Pancreas (tissue), 10 donors: ENCODE data around the gene STIM2. TPM values are rescaled to one million over a fixed set of nuclear protein-coding genes. Genes with fewer than 3 reads are reported as not detected.
A peak's percentile ranks its signal among the peaks of the same experiment; 100 is the strongest.

Source experiments
- ATAC-seq, 4 donors: fragments of 200-7000 bp; cut with Tn5 transposase; one replicate each; pipeline versions ENCODE4 v1.8.0 to v1.9.1; 2020; ENCODE audit warnings: mild to moderate bottlenecking in 4 of 4, moderate library complexity in 4 of 4
- DNase-seq, 6 donors: peaks; one replicate each; pipeline ENCODE4 v3.0.0-alpha.2; 2020
- FAIRE-seq: peaks from 2 replicates; lab custom pipeline; 2012; peaks lifted over from hg19 to GRCh38; lab: Jason Lieb, UNC
- H3K27ac ChIP-seq, 4 donors: fragments of 200-600 bp; sonication (generic); 1 replicate in 3 of 4; 2 replicates in 1 of 4; pipeline versions ENCODE4 v1.5.0 to v1.8.0; 2020
- H3K27me3 ChIP-seq, 4 donors: fragments of 200-600 bp; one replicate each; pipeline ENCODE4 v1.8.0; 2021
- H3K36me3 ChIP-seq, 3 donors: fragments of 200-600 bp; sonication (generic) in 1 of 3; one replicate each; pipeline versions ENCODE4 v1.5.0 to v1.8.0; 2020 to 2021
- H3K4me1 ChIP-seq, 3 donors: fragments of 200-600 bp; one replicate each; pipeline ENCODE4 v1.8.0; 2021
- H3K4me3 ChIP-seq, 4 donors: fragments of 200-600 bp; sonication (generic) in 2 of 4; one replicate each; pipeline versions ENCODE4 v1.5.0 to v1.8.0; 2020 to 2021
- H3K9me3 ChIP-seq, 4 donors: fragments of 200-600 bp; one replicate each; pipeline ENCODE4 v1.8.0; 2021
- CTCF ChIP-seq, 4 donors: fragments of 200-600 bp; sonication (generic) in 3 of 4; IDR thresholded peaks; one replicate each; pipeline versions ENCODE4 v1.5.0 to v1.8.0; 2021; ENCODE audit warnings: antibody characterized with exemption in 4 of 4
- WGBS, 2 donors: extraction: QIAGEN DNeasy Blood & Tissue Kit; methylation state at CpG; one replicate each; pipeline ENCODE4 v1.1.7; 2013; 5-methylcytosine and 5-hydroxymethylcytosine counted together
- intact Hi-C, 3 donors: fragments of 100-400 bp; cut with DNase I; formaldehyde crosslinking; loops; one replicate each; pipeline versions ENCODE4 v1.11.1 to v1.14.2; 2022
- polyA plus RNA-seq, 2 donors: library from polyadenylated mRNA; stranded (reverse); fragments of 200-250 nt; gene quantifications; one replicate each; pipeline ENCODE4 v1.2.3, GENCODE V29; 2013
- total RNA-seq, 6 donors: library from RNA; stranded (reverse); fragmentation: NEBNext Ultra II Directional in 4 of 6; extraction: Animal tissue kit (Norgen Biotek cat#: 25700) in 4 of 6; gene quantifications; one replicate each; pipeline versions ENCODE4 v1.2.1 to v1.2.4, GENCODE V29; 2021 to 2023
- donor health status: healthy with polysubstance abuse.
- donor health status: DM: no; HTN: no; CAD: no; lungs with moderate emphysema.
- donor health status: DM: no; HTN: no; CAD: no.
- donor health status: control.
- donor health status: control.
- donor health status: Bipolar disorder and iron deficiency.
- donor health status: DM: yes; HTN: yes; CAD: no.
- donor health status: DM: no; HTN: no; CAD: no.
- donor health status: DM: no; HTN: no; CAD: no.
- donor health status: DM: yes; HTN: yes; CAD: no.

Gene STIM2
- total and polyA plus RNA-seq, 8 donors: 7.6 to 18.7 (median 12.6) TPM

GRCh38 chr4:27049239-27049829 lies 188.7 kb downstream of the STIM2 start:
- DNase-seq (no peak), FAIRE-seq (no peak), ATAC-seq (peak in 1 of 4 donors; percentile 40)
- Histone ChIP-seq H3K4me3 (peak overlapping the region in 1 of 4 donors; percentile 33), H3K4me1 (no peaks in the 10 kb centered on the region), H3K27ac (no peak overlapping the region), H3K27me3 (no peaks in the 10 kb centered on the region), H3K36me3 (no peaks in the 10 kb centered on the region), H3K9me3 (no peaks in the 10 kb centered on the region)
- intact Hi-C loops: no loop called here
- no peak for TF ChIP-seq CTCF (IDR thresholded peaks at IDR 0.05)
- 68 to 77% methylated on average over 8 of the region's 8 CpGs for WGBS, 2 donors

GRCh38 chr4:27050731-27051130 lies 190.1 kb downstream of the STIM2 start:
- FAIRE-seq (no peak), ATAC-seq (no peak), DNase-seq (no peak)
- Histone ChIP-seq H3K4me3 (no peak overlapping the region), H3K27ac (no peak overlapping the region), H3K27me3 (no peaks in the 10 kb centered on the region), H3K9me3 (no peaks in the 10 kb centered on the region), H3K4me1 (no peaks in the 10 kb centered on the region), H3K36me3 (no peaks in the 10 kb centered on the region)
- TF ChIP-seq CTCF (IDR thresholded peaks at IDR 0.05): no peak
- WGBS, 2 donors: 76 to 79% methylated on average over 3 of the region's 3 CpGs
- intact Hi-C loops: loop anchor here in 1 of 3 donors (10.0 kb wide), 1 partner anchor 274 kb away; no protein-coding TSS in a partner anchor

- no peak overlapping the region for H3K4me3 ChIP-seq
- WGBS, 2 donors: 28 to 30% methylated on average over 3 of the region's 3 CpGs
- intact Hi-C loops: loop anchor here in 1 of 3 donors (10.0 kb wide), 1 partner anchor 270 kb away; no protein-coding TSS in a partner anchor
- no peaks in the 10 kb centered on the region for H3K9me3 ChIP-seq
- ATAC-seq (no peak), FAIRE-seq (no peak), DNase-seq (no peak)
- no peaks in the 10 kb centered on the region for H3K36me3 ChIP-seq
- TF ChIP-seq CTCF (IDR thresholded peaks at IDR 0.05): no peak
- no peaks in the 10 kb centered on the region for H3K27me3 ChIP-seq
- no peak overlapping the region for H3K27ac ChIP-seq
- H3K4me1 ChIP-seq: no peaks in the 10 kb centered on the region
Measured at GRCh38 chr4:27055221-27055760, 194.7 kb downstream of the STIM2 start.

- no peak for FAIRE-seq
- DNase-seq: no peak
- ATAC-seq: no peak
- TF ChIP-seq CTCF (IDR thresholded peaks at IDR 0.05): no peak
- H3K4me1 ChIP-seq: no peaks in the 10 kb centered on the region
- no peaks in the 10 kb centered on the region for H3K27me3 ChIP-seq
- H3K36me3 ChIP-seq: no peaks in the 10 kb centered on the region
- intact Hi-C loops: loop anchor here in 1 of 3 donors (10.0 kb wide), 1 partner anchor 269 kb away; no protein-coding TSS in a partner anchor
- WGBS, 2 donors: 76 to 81% methylated on average over 16 of the region's 16 CpGs
- no peak overlapping the region for H3K27ac ChIP-seq
- H3K9me3 ChIP-seq: no peaks in the 10 kb centered on the region
- H3K4me3 ChIP-seq: no peak overlapping the region
Measured at GRCh38 chr4:27056281-27056680, 195.6 kb downstream of the STIM2 start.

GRCh38 chr4:27057053-27057452 lies 196.4 kb downstream of the STIM2 start:
- no peak for TF ChIP-seq CTCF (IDR thresholded peaks at IDR 0.05)
- DNase-seq: no peak
- Histone ChIP-seq H3K27me3 (no peaks in the 10 kb centered on the region), H3K36me3 (no peaks in the 10 kb centered on the region), H3K4me1 (no peaks in the 10 kb centered on the region), H3K4me3 (no peak overlapping the region), H3K9me3 (no peaks in the 10 kb centered on the region), H3K27ac (no peak overlapping the region)
- intact Hi-C loops: loop anchor here in 1 of 3 donors (10.0 kb wide), 1 partner anchor 268 kb away; no protein-coding TSS in a partner anchor
- ATAC-seq: no peak
- FAIRE-seq: no peak
- WGBS, 2 donors: 82 to 84% methylated on average over 10 of the region's 10 CpGs
